Fibroblast of gingiva (primary cell): ENCODE data around the gene LIPH.
A peak's percentile ranks its signal among the peaks of the same experiment; 100 is the strongest.
"Not testable (repeated sequence)": the region's sequence is repeated elsewhere in the genome, so short reads cannot be mapped to it uniquely, and the experiment has no call there.

Source experiments
- DNase-seq: peaks from one replicate; pipeline ENCODE4 v3.0.0-alpha.2; 2011; ENCODE audit warnings: low read depth

LIPH gene

GRCh38 chr3:185486394-185486793, 66.0 kb downstream of the LIPH start:
- no peak for DNase-seq

GRCh38 chr3:185484296-185484695, 68.1 kb downstream of the LIPH start:
- no peak for DNase-seq

GRCh38 chr3:185479373-185479945, 72.9 kb downstream of the LIPH start:
- DNase-seq, result no peak

- DNase-seq, result no peak
These were observed 75.1 kb downstream of the LIPH start for GRCh38 chr3:185477316-185477715.

GRCh38 chr3:185474922-185475321, 77.5 kb downstream of the LIPH start:
- not testable (repeated sequence) for DNase-seq

- DNase-seq, result no peak
These were observed 79.0 kb downstream of the LIPH start for GRCh38 chr3:185473290-185473815.

GRCh38 chr3:185470323-185470722, 82.1 kb downstream of the LIPH start:
- no peak for DNase-seq

GRCh38 chr3:185469542-185469941, 82.8 kb downstream of the LIPH start:
- no peak for DNase-seq

GRCh38 chr3:185466123-185466522, 86.3 kb downstream of the LIPH start:
- not testable (repeated sequence) for DNase-seq

- DNase-seq, result no peak
These were observed 86.9 kb downstream of the LIPH start for GRCh38 chr3:185465471-185465870.

GRCh38 chr3:185460719-185461350, 91.6 kb downstream of the LIPH start:
- DNase-seq, result peak; percentile 6

GRCh38 chr3:185460309-185460708, 92.1 kb downstream of the LIPH start:
- no peak for DNase-seq

GRCh38 chr3:185457376-185457775, 95.0 kb downstream of the LIPH start:
- no peak for DNase-seq
